NCI-H1417 treated with DMSO at 0.1 percent for 48 hours (cell line): ENCODE data around the gene ETF1.

Source experiments
- DNase-seq: peaks from one replicate; lab custom pipeline; 2025; lab: John Stamatoyannopoulos, UW

The ETF1 gene

DNA sequence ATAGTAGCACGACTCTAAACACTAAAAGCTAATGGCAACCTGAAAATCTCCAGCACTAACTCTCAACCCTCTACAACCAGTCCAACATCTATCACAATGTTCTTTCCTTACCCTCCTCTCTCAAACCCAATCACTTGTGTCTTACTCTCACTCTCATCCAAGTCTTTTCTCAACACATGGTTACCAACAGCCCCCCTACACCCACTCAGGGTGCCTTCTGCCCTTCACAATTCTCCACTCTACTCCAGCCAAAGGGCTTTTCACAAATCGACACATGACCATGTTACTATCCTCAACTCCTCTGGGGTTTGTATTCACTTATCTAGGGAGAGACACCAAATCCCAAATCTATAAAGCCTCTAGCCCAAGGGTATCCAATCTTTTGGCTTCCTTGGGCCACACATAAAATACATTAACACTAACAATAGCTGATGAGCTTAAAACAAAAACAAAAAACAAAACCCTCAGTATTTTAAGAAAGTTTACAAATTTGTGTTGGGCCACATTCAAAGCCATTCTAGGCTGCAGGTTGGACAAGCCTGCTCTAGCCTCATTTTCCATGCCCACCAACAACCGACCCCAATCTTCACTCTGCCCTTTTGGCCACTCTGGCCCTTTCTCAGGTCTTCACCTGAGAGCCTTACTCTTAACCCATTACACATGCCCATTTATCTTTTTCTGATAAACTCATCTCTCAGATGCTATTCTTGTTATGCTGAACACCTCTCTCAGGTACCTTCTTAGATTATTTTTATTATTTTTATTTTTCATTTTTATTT lies 20.5 kb upstream of the ETF1 start:
- no peak for DNase-seq

DNA sequence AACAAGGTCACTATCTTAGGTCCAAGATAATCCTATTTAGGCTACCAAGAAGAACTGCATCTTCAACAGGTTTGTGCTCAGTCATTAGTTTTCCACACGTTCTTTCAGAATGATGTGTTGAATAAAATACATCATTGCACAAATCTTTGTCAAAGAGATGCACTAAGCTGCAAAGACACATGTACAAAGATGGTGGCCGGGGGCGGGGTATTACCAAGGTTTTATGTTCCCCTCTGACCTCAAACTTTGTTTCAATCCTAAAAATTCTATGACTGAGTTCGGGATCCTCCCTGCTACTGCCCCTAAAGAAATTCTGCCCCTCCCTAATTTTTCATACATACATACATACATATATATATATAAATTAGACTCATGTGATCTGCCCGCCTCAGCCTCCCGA lies 17.9 kb upstream of the ETF1 start:
- DNase-seq = no peak

DNA sequence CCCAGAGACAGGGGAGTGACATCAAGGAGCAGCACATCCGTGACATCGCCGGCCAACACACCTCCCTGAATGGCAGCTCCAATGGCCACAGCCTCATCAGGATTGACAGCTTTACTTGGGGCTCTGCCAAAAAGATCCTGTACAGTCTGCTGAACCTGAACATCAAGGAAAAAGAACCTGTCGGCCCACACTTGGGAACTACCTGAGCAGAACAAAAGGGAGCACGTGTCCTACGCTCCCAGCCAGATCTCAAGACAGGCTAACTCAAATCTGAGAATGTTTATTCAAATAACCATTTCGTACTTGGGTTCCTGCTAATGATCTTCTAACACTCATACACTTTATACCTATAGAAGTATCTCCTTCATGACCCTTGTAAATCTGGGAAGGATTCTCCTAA lies 16.9 kb upstream of the ETF1 start:
- no peak for DNase-seq

DNA sequence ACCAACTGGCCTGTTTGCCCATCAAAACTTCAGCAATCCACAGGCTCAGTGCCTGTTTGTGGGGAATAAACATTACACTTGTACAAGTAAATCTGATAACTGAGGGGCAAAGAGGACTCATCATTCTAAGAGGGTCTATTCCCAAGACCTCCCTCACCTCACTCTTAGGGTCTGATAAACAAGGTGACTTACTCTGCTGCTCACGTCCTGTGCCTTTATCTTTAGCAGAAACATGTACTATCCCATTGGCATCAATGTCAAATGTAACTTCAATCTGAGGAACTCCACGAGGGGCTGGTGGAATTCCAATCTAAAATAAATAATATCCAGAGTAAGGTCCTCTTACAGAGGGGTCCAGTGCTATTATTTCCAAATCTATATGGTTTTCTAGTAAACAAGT lies 14.6 kb upstream of the ETF1 start:
- DNase-seq = no peak

DNA sequence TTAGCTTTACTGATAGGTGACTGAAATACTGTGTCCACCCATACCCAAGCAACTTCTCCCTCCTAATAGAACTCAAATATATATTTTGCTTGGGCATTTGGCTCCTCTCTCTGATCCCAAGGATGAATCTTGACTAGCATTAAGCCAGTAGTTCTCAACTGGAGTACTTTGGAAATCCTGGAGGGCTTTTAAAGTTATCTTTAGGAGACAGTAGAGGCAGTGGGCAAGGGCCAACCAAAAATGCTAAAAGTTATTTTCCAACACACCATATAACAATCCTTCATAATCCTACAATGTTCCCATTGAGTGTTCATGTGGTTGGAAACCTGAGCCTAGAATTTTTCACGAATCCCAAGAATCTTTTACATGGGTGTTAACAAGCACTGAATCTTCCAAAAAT lies 11.1 kb upstream of the ETF1 start:
- DNase-seq = no peak

DNA sequence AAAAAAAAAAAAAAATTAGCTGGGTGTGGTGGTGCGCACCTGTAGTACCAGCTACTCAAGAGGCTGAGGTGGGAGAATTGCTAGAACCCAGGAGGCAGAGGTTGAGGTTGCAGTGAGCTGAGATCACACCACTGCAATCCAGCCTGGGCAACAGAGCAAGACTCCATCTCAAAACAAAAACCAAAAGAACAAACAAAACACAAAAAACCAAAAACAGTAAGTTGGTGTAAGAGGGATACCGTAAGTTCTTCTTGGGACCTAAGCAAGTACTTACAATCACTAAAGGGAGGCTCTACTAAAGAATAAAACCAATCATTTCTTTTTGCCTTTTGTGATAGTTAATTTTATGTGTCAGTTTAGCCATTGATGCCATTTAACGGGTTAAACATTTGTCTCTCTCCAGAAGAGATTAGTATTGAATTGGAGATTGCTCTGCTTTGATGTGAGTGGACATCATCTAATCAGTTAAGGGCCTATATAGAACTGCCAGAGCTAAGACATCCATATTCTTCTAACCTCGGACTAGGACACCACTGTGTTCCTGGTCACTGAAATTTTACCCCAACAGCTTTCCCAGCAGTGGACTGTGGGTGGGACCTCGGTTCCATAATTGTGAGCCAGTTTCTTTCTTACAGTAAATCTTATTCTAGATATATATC lies 10.5 kb upstream of the ETF1 start:
- no peak for DNase-seq

DNA sequence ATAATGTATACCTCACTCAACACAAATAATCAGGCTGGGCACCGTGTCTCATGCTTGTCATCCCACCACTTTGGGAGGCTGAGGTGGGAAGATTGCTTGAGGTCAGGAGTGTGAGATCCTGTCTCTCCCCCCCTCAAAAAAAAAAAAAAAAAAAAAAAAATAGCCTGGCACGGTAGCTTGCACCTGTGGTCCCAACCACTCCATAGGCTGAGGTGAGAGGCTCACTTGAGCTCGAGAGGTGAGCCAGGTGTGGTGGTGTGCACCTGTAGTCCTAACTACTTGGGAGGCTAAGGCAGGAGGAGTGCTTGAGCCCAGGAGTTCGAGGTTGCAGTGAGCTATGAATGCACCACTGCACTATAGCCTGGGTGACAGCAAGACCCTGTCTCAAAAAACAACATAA lies 9.6 kb upstream of the ETF1 start:
- DNase-seq = no peak

DNA sequence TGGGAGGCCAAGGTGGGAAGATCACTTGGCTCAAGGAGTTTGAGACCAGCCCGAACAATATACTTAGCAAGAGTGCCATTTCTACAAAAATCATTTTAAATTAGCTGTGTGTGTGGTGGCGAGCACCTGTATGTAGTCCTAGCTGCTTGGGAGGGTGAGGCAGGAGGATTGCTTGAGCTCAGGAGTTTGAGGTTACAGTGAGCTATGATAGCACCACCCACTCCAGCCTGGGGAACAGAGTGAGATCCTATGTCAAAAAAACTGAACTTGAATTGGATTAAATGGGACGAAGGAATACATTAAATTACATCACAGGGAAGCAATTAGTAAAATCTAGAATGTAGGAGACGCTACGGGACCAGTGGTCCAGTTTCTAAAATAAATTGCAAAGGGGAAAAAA lies 6.4 kb upstream of the ETF1 start:
- no peak for DNase-seq

DNA sequence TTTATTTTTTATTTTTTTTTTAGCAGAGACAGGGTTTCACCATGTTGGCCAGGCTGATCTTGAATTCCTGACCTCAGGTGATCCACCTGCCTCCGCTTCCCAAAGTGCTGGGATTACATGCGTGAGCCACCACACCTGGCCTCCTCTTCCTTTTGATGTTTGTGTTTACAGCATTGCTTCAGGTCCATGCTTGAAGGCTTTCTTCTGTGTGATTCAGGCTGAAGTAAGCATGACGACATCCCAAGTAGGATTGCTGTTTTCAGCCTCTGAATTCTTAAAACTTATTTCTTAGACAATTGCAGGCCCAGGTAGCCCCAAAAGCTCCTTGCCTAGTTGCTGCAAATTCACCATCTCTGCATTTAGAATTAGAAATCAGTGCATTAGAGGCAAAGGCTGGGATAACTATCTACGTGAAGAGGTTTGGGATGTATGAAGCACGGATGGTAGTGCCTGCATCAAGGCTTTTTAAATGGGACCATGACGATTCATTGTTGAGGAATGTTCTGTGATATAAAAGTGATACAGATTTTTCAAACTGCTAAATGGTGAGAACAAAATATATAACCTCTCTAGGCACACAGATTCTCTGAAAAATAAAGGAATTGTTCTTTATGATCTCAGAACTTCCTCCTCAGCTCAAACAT lies 3.0 kb upstream of the ETF1 start:
- no peak for DNase-seq

DNA sequence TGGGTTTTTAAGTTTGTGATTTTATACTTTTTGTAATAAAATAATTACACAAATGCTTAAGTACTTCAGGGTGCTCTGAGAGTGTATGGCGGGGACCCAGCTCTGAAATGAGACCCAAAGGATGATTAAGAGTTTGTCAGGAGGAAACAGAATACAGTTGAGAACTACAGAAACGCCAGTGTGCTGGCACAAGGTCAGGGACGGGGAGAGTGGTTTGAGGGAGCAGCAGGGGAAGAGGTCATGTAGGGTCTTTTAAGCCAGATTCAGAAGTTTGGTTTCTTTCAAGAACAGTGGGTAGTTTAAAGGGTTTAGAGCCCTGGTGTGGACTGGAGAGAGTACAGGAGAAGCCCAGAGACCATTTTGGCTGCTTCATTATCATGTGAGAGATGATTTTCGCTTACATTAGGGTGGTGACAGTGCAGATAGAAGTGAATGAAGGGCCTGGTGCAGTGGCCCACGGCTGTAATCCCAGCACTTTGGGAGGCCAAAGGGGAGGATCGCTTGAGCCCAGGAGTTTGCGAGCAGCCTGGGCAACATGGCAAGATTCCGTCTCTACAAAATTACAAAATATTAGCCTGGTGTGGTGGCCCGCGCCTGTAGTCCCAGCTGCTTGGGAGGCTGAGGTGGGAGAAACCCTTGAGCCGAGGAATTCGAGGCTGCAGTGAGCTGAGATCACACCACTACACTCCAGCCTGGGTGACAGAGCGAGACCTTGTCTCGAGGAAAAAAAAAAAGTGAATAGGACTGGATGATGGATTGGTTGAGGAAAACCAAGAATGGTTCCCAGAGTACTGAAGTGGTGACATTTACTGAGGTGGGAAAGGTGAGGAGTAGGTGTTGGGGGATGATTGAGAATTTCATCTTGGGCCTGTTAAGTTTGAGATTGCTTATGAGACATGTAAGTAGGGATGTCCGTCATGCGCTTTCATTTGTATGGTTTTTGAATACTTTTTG lies 1.4 kb upstream of the ETF1 start:
- no peak for DNase-seq

DNA sequence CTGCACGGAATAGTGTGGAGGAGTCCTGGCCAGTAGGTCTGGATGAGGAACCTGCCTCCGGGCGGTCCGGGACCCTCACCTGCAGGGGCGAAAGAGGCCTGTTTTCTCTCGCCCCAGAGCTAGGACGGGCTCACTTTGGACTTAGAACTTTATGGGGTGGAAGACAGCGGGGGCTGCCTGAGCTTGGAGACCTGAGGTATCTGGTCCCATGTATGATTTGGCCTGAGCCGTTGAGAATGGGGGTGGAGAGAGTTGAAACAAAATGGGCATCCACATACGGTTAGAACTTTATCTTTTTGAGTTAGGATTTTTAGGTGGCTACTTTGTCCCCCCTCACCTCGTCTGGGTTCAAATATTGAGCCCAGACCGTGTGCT lies 681 bp upstream of the ETF1 start:
- no peak for DNase-seq

DNA sequence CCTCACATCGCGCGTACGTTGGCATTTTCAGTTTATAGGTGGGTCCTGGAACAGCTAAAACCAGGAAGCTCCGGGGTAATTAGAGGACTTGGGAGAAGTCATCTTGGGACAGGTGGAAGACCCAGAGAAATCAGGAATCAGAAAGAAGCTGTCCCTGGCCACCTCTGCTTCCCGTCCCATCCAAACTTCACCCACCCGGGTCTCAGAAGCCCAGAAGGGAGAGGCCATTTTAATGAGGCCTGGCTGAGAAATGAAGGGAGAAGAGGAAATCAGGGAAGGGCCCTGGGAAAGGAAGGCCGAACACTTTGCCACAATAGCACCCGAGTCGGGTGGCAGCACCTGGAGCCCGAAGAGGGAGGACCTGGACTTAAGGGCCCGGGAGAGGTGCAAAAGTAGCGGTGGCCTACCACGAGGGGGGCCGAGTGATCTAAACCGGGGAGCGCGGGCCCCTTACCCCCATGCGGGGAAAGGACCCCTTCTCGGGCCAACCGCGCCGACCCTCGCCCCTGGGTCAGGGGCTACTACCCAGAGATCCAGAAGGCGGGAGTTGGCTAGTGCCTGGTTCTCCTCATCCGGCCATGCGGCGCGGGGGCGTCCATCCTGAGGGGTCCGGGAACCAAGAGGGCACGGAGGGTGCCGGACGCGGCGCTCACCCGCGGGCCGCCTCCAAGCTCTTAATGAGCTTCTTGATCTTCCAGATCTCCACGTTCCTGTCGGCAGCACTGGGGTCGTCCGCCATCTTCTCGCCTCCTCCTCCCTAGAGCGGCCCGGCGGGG lies 668 bp downstream of the ETF1 start:
- DNase-seq = no peak

DNA sequence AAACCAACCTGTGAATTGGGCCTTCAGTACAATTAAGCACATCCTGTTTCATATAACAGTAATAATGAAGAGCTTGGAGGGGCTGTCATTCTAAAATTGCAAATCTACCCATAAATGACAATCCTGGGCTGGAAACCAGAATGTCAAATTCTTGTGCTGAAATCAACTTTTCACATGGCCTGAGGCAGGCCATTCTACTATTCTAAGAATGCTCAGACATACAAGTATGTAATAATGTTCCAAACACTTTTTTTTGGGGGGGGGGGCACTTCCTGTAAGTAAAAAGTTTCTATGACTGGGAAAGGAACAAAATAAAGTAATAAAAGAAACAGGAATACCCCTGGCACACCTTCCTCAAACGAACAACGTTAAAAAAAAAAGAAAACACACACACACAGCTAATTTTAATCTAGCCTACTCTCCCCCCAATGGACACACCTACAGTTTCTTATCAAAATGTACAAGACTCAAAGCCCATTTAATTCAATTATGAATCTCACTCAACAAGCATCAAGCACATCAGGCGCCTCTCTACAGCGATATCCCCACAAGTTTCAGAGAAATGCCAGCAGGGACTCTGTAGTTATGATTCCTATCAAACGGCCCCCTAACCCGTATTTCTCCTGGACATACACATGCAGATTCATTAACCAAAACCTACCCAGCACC lies 1.4 kb downstream of the ETF1 start:
- no peak for DNase-seq

DNA sequence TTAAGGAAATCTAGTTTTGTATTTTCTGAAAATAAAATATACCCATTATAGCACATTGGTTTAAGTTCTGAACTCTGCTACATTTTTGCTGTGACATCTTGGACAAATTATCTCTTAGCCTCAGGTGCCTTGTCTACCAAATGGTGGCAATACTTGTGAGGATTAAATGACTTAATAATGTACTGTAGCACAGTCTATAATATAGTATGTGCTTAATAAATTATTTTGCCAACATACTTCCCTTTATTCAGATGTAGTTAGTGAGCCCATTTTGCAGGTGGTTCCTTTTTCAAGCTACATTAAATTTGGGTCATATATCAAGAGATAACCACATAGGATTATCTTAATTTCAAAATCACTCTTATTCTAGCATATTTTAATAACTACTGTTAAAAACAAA lies 3.2 kb downstream of the ETF1 start:
- DNase-seq = no peak

DNA sequence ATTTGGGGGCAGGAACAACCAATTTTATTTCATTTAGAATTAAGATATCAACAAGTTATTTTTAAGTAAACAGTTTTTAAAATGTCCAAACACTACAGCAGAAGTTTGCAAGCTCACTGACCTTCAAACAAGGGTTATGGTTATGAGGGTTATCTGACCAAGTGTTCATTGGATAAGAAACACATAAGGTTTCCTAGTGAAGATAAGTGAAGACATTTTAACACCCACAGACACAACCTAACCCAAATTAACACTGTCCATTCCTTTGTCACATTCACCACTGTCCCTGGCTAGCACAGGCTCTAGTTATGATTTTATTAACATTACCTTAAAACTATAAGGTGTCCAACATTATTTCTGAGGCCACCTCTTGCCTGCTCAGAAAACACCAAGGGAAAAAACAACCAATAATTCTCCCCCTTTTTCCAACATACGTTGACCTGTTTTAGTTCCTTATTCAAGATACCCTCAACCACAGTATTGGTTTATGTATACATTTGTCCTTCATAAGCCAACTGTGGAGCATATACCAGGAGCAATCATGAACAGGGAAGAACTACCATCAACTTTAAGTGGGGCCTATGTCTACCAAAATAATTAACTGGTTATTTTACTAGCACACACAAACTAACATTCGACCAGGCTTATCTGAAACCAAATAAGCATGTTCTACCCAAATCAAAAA lies 4.0 kb downstream of the ETF1 start:
- DNase-seq = no peak

DNA sequence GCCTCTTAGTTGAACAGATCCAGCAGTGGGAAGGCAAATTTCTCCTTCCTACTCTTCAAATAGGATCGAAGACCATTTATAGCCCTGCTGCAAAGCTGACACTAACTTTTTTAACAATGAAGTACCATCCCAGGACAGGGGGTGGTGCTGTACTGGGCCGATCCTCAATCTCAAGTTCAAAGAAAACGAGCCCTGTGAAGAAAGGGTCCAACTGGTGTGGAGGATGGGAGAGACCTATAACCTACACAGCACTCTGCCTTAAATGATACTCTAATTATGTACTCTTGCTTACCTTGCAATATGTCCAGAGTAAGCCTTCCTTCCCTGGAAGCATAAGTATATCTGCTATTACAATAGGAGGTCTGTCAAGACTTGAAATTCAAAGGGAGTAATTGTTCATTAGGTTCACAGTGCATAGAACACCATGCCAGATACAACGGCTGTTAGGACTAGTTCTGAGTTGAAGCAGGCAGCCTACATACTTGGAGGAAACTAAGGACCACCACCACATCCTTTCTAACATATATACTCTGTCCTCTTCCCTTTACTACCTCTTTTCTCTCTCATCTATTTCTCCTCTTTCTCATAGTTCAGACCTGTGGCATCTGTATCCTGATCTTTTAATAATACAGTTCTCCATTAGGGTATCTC lies 6.2 kb downstream of the ETF1 start:
- DNase-seq = no peak

DNA sequence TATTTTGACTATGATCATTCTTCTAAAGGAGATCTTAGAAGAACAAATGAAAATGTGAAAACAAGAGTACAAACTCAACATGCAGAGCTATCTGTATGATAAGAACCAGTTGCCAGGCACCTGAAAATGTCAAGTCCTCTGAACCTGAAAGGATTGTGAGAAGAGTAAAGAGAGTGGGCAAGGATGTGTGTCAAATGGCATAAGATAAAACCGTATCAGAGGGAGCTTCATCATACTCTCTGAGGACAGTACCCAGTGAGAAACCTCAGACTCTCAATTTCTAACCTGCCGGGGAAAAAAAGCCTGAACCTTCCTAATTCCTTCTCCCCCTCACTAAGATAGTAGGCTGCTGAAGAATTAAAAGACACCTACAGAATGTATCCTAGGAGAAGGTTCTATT lies 6.8 kb downstream of the ETF1 start:
- DNase-seq = no peak

DNA sequence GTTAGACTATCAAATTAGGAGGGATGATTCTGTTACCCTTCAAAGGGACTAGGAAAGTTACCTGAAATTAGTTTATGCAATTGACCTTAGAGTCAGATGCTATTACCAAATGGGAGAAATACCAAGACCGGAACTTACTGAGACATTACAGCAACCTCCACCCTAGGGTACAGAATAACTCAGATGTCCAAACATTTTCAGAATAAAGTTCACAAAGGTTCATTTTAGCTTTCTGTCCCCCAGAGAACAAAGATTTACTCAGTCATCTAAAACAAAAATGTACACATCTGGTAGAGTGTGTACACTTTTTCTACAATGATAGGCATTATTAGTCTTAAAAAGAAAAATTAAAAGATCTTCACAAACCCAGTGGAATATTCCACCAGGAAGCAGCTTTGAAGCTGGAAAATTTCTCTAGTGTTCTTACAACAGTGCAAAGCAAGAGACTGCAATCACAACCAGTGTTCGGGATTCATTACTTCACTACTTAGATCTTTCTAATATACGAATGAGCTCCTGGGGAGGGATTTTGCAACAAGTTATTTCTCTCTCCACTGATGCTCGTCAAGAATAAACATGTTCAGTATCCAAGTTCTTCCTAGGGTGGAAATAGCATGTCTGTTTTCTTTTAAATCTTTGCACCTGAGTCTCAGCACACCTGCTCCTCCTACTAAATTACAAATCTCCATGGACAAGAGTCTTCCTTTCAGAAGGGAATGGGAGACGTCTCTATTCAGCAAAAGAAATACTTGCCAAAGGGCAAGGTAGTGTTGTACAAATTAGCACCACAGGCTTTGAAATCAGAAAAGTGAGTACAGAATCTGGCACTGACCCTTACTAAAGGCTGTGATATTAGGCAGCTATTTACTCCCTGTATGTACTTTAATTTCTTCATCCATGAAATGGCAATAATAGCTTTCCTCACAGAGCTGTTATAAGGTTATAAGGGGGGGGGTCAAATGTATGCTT lies 8.8 kb downstream of the ETF1 start:
- DNase-seq = no peak

DNA sequence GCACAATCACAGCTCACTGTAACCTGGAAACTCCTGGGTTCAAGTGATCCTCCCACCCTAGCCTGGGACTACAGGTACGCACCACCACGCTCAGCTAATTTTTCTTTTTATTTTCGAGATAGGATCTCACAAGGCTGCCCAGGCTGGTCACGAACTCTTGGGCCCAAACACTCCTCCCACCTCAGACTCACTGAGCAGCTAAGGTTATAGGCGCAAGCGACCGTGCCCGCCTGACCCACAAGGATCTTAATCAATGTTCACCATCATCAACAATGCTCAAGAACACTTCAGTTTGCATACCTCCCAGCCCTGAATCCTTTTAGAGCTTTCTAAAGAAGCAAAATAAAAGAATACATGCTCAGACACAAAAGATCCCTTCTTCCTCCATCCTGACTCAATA lies 13.2 kb downstream of the ETF1 start:
- no peak for DNase-seq
